ENCODE results near the gene RHD.
"Not testable (repeated sequence)": the region's sequence is repeated elsewhere in the genome, so short reads cannot be mapped to it uniquely, and the experiment has no call there.

RHD gene

DNA sequence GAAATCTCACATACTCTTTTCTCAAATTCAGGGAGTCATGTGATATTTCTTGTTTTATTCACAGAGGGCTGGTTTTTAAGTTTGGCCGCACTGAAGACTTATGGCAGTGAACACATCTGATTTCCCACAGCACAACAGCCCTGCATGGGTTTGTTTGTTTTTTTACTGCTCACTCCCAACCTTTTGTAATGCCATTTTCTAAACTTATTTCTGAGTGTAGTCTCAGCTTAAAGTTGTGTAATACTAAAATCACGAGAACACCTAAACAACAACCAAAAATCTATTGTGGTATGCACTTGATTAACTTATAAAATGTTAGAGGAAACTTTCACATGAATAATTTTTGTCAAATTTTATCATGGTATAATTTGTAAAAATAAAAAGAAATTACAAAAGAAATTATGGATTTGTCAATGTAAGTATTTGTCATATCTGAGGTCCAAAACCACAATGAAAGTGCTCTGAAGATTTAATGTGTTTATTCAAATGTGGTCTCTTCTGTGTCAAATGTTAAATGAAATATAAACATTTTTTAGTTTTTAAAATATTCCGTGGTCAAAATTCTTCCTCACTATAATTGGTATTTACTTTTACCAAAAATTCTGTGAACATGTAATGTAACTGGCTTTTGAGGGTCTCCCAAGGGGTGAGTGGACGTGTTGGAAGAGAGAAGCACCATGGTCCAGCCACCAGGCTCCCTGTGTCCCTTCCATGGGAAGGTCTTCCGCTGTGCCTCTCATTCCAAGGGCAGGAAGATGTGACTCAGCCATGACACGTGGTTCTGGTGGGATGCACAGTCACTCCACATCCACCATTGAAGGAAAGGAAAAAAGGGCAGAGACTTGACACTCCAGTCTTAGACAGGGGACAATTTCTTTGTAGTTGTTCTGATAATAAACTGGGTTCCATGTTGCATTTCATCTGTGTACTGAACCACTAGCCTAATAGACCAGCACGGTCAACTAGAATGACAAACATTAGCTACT is 88.6 kb downstream of the RHD start:
- no peak for DNase-seq

DNA sequence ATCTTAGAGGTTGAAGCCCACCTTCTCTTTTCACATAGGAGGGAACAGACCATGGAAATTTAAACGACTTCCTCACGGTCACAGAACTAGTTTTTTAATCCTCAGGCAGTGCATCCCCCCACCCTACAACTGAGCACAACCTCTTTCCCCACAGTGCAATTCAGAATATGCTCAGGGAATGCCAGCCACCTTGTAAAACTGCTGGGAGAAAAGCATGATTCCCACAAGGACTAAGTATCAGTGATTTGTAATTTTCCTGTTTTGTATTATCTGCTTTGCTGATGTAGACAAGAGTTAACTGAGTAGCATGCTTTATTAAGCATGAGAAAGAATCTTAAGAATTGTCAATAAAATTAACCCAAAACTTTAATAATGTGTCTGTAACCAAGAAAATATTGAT is 89.6 kb downstream of the RHD start:
- no peak for DNase-seq

DNA sequence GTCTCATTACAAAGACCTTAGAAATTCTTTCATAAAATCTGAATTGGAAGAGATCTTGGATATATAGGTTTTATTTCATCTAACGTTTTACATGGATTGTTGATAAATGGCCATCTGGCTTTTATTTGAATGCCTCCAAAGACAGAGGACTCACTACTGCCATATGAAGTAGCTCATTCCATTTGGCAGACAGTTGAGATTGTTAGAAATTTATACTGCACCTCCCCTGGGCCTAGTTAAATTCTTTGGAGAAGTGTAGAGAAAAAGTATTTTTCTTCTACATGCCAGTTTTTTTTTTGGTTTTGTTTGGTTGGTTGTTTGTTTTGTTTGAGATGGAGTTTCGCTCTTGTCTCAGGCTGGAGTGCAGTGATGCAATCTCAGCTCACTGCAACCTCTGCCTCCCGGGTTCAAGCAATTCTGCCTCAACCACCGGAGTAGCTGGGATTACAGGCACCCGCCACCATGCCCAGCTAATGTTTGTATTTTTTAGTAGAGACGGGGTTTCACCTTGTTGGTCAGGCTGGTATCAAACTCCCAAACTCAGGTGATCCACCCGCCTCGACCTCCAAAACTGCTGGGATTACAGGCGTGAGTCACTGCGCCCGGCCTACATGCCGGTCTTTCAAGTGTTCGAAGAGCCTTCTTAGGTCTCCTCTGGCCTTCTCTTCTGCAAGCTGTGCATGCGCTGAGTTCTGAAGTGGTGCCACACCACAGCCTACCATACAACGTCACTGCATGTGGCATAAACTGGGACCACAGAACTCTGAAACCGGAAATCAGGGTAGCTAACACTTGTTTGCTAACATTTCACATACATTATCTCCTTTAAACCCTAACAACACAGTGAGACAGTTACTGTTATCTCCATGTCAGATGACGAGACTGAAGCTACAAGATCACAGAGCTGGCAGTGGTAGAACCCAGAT is 90.6 kb downstream of the RHD start:
- not testable (repeated sequence) for DNase-seq

DNA sequence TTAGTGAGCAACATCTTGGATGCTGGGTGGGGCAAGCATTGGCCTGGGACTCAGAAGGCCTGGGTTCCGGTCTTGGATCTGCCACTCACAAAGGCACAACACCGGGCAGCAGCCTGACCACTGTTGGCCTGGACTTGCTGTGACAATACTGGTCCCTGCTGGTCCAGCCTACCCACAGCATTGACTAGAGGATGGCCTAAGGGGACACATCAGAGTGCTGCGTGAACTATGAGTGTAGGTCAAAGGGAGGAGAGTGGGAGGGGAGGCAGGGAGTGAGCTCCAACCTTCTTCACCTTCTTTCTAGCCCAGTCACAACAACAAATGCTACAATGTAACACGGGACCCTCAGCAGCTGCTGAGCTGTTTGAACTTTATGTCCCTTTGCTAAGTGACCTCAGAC is 96.9 kb downstream of the RHD start:
- DNase-seq = no peak

DNA sequence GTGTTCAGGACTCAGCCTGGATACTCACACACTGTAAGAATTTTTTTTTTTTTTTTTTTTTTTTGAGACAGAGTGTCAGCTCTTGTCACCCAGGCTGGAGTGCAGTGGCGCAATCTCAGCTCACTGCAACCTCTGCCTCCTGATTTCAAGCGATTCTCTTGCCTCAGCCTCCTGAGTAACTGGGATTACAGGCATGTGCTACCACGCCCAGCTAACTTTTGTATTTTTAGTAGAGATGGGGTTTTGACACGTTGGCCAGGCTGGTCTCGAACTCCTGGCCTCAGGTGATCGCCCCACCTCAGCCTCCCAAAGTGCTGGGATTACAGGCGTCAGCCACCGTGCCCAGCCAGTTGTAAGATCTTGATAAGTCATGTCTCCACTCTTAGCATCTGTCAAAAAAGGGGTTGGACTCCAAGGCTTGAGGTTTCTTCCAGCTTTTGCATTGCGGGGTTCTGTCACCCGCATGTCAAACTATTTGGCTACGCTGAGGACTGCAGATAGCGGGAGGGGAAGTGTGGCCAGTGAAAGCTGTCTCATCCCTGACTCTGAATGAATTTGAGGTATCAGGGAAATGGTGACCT is 97.5 kb downstream of the RHD start:
- not testable (repeated sequence) for DNase-seq

DNA sequence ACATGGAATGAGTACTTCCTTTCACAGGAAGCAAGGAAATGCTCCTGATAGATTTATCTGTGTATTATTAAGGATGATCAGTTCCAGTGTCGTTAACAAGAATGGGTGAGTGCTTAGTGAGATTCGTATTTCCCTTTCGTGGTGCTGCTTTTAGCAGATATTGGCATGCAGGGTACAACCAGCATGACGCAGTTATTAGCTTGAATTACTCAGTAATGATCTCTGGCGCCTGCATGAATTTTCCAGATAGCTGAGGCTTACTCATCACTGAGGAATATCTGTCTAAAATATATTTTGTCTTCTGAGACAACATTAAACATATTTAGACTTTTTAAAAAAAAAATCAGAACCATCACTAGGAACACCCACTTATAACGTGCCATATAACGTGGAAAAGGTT is 99.4 kb downstream of the RHD start:
- not testable (repeated sequence) for DNase-seq

DNA sequence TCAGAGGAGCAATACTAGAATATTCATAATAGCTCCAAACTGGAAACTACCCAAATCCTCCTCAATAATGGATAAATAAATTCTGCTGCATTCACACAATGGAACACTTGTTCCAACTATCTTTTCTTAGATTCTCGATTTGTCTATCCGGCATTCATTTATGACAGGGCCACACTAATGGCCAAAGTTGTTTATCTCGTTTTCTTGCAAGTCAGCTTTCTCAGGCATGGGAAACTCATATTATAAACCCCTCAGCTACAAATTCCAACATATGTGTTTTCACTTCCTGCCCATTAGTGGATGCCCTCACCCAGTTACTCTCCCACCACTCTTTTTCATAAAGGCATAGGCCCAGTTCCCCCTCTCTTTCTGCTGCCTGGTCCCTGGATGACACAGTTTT is 106.1 kb downstream of the RHD start:
- DNase-seq = not testable (repeated sequence)
